T-helper 22 cell (primary cell): ENCODE data around the gene DPP7.
"Not testable (repeated sequence)": the region's sequence is repeated elsewhere in the genome, so short reads cannot be mapped to it uniquely, and the experiment has no call there.

Experiments used
- DNase-seq: peaks from one replicate; pipeline ENCODE4 v3.0.0-alpha.2; 2020; ENCODE audit warnings: low read depth

Gene DPP7

GRCh38 chr9:137070906-137071275, 43.6 kb downstream of the DPP7 start:
- no peak for DNase-seq

- peak; percentile 77 for DNase-seq
Observed at GRCh38 chr9:137070201-137070905, 44.2 kb downstream of the DPP7 start, which contains the start of gene SAPCD2. SAPCD2 (minus strand) TSS chr9:137070557; CDS start chr9:137070460, 97 bp downstream.

- DNase-seq = no peak
Observed at GRCh38 chr9:137069508-137070091, 44.9 kb downstream of the DPP7 start.

DNA sequence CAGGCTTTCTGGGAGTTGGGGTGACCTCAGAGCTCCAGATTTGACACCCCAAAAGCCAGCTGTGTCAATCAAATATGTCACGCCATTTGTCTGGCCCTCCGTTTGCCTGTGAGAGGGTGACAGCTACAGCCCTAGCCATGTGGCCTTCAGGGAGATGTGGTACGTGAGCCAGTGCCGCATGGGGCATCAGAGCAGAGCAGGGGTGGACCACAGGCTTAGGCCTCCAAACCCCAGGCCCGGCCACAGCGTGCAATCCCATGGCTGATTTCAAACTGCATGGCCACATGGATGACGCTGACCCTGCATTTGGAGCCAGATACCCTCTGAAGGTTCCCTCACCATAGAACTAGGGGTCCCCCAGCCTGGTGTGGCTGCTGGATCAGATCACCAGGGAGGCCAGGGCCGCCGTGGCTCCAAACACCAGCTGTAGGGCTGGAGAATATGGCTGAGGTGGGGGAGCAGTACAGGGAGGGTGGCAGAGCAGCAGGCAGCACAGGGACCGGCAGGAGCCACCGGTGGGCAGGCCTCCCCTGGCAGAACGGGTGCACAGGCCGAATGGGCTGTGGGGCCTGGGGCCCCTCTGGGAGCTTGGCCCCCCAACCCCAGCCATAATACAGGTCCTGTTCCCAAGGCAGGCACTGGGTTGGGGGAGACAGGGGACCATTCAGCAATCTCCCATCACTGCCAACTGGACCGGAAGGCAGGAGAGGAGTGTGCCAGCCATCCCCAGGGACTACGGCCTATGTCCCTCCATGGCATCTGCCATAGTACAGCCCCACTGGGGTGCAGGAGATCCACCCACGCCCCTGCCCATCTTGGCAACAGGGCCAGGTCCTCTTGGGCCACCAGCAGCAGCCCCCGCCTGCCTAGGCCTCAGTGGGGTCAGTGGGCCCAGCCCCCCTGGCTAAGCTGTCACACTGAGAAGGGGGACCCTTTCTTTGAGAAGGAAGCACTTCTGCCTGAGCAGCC, 45.7 kb downstream of the DPP7 start:
- no peak for DNase-seq

DNA sequence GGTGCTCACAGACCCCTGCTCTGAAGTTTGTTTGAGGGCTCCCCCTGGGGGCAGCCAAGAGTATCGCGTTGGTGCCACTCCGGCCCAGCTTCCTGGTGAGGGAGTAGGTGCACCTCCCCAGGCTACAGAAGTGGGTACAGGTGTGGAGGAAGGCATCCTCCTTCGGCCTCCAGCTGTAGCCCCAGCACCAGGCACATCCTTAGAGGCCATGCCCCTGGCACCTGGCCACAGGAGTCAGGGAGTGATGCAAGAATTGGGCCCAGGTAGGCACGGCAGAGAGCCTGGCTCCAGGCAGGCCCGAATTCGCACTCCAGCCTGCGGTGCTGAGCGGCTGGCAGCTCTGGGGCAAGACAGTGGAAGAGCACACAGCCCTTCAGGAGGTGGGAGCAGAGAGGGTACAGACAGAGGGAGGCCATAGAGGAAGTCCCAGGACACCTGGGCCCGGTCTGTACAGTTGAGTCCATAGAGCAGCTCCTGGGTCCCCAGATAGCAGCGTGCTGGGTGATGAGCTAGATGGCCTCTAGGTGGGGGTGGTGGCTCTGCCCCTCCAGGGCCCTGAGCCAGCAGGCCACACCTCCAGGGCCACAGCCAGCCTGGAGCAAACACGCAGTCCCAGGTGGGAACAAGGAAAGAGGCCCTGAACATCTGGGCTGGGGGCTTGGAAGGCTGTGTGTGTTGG, 46.5 kb downstream of the DPP7 start:
- DNase-seq = peak; percentile 68

GRCh38 chr9:137066096-137066861, 48.3 kb downstream of the DPP7 start:
- DNase-seq = no peak

DNA sequence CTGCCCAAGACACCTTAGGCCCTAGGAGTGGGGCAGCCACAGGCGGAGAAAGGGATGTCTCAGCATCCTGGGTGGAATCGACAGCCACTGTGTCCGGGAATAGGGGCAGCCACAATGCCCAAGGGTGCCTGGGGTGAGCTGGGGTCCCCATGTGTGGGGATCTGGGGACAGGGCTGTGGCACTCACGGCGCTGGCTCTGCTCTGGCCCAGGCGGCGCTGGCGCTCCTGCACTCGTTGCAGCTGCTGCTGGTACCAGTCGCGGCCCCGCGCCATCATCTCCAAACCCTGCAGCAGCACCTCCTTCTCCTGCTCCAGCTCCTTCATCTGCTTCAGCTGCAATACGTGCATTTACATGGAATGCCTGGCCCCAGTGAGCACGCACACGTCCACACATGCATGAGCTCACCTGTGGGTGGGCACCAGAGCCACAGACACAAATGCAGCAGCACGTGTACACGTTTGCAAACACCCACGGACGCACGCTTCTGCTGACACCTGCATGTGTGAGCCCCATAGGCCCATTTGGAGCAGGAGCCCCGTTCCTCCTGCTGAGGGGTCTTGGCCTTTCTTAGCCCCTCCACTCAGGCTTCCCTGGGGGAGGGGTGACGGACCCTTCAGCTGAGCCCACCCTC, 49.1 kb downstream of the DPP7 start:
- no peak for DNase-seq

DNA sequence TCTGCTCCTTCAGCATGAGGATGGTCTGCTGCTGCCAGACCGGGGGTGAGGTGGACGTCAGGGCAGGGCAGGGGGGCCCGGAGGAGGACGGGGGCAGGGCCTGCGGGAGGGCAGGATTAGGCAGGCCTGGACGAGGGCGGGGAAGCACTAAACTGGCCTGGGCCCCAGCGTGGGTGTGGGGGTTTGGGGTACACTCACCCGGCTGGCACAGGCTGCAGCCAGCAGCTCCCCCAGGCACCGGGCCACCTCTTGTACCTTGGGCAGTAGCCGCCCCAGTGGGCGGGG, 49.7 kb downstream of the DPP7 start:
- no peak for DNase-seq

GRCh38 chr9:137064027-137064879, 50.3 kb downstream of the DPP7 start:
- no peak for DNase-seq

- DNase-seq = no peak
Observed at GRCh38 chr9:137063311-137064026, 51.1 kb downstream of the DPP7 start.

DNA sequence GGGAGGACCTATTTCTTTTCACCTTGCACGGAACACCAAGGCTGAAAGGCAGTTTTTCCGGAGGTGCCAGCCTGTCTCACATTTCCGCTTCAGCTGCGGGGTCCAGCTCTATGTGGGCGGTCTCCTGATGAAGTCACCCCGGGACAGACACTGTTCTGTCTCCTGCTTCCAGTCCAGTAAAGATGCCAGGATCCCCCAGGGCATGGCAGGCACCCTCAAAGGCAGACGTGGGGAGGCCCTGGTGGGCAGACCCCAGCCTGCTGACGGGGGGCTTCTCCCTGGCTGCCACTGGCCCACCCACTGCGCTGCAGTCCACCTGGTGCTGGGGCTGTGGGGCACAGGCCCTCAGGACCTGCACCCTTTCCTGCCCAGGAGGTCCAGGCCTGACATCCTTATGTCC, 51.7 kb downstream of the DPP7 start:
- not testable (repeated sequence) for DNase-seq

GRCh38 chr9:137062384-137062783, 52.1 kb downstream of the DPP7 start:
- no peak for DNase-seq
